Esophagus (tissue), 2 donors: ENCODE results near the gene ATF7IP. TPM values are rescaled to one million over a fixed set of nuclear protein-coding genes. Genes with fewer than 3 reads are reported as not detected.

Experiments used
- H3K27ac ChIP-seq, 2 donors: one replicate each; pipeline ENCODE4 v1.5.1; 2013; ENCODE audit warnings: low read depth in 2 of 2, mild to moderate bottlenecking in 2 of 2, inconsistent platforms in 1 of 2, low read length in 1 of 2, moderate library complexity in 1 of 2
- H3K27me3 ChIP-seq, 2 donors: one replicate each; pipeline ENCODE4 v1.6.1; 2013; ENCODE audit warnings: low read length in 2 of 2, control low read depth in 1 of 2, mild to moderate bottlenecking in 1 of 2; ENCODE audit not compliant: insufficient read depth in 2 of 2, control insufficient read depth in 1 of 2
- H3K36me3 ChIP-seq, 2 donors: one replicate each; pipeline ENCODE4 v1.6.1; 2013; ENCODE audit warnings: low read length in 1 of 2; ENCODE audit not compliant: control insufficient read depth in 2 of 2, insufficient read depth in 2 of 2
- H3K4me1 ChIP-seq, 2 donors: one replicate each; pipeline ENCODE4 v1.6.1; 2013; ENCODE audit warnings: low read length in 1 of 2; ENCODE audit not compliant: control insufficient read depth in 2 of 2, insufficient read depth in 2 of 2
- H3K4me3 ChIP-seq, 2 donors: one replicate each; pipeline ENCODE4 v1.5.1; 2013; ENCODE audit warnings: low read length in 2 of 2, mild to moderate bottlenecking in 2 of 2, low read depth in 1 of 2, moderate library complexity in 1 of 2
- H3K9me3 ChIP-seq, 2 donors: one replicate each; pipeline ENCODE4 v1.6.1; 2013; ENCODE audit warnings: mild to moderate bottlenecking in 2 of 2, low read depth in 1 of 2, low read length in 1 of 2, moderate library complexity in 1 of 2; ENCODE audit not compliant: control insufficient read depth in 2 of 2, insufficient read depth in 1 of 2
- WGBS, 2 donors: extraction: QIAGEN DNeasy Blood & Tissue Kit; methylation state at CpG; one replicate each; pipeline ENCODE4 v1.1.7; 2013; 5-methylcytosine and 5-hydroxymethylcytosine counted together
- polyA plus RNA-seq, 2 donors: library from polyadenylated mRNA; stranded (reverse); fragments of 200-250 nt; gene quantifications; one replicate each; pipeline ENCODE4 v1.2.3, GENCODE V29; 2013
- donor health status: healthy with polysubstance abuse.
- donor health status: Bipolar disorder and iron deficiency.

Gene ATF7IP
- polyA plus RNA-seq, 2 donors = 8.0 to 10.1 TPM

GRCh38 chr12:14424545-14424944 is 59.1 kb downstream of the ATF7IP start:
- no peak overlapping the region for H3K27ac ChIP-seq
- H3K27me3 ChIP-seq = no peaks in the 10 kb centered on the region
- H3K36me3 ChIP-seq = peaks cover 3 to 7% of the 10 kb centered on the region in 2 donors
- H3K4me3 ChIP-seq = no peak overlapping the region
- 98% methylated on average over 3 of the region's 3 CpGs for WGBS, 2 donors
- no peaks in the 10 kb centered on the region for H3K4me1 ChIP-seq
- peaks cover 0 to 2% of the 10 kb centered on the region in 2 donors for H3K9me3 ChIP-seq

GRCh38 chr12:14426792-14427191 is 61.3 kb downstream of the ATF7IP start:
- H3K27me3 ChIP-seq = no peaks in the 10 kb centered on the region
- no peak overlapping the region for H3K27ac ChIP-seq
- peaks cover 3 to 5% of the 10 kb centered on the region in 2 donors for H3K36me3 ChIP-seq
- no peaks in the 10 kb centered on the region for H3K9me3 ChIP-seq
- H3K4me3 ChIP-seq = no peak overlapping the region
- H3K4me1 ChIP-seq = no peaks in the 10 kb centered on the region

GRCh38 chr12:14427929-14428328 is 62.4 kb downstream of the ATF7IP start:
- no peaks in the 10 kb centered on the region for H3K4me1 ChIP-seq
- H3K27me3 ChIP-seq = no peaks in the 10 kb centered on the region
- no peak overlapping the region for H3K27ac ChIP-seq
- no peaks in the 10 kb centered on the region for H3K9me3 ChIP-seq
- H3K36me3 ChIP-seq = peaks cover 3 to 5% of the 10 kb centered on the region in 2 donors
- H3K4me3 ChIP-seq = no peak overlapping the region
- 96 to 97% methylated on average over 1 of the region's 1 CpG for WGBS, 2 donors

- 96 to 100% methylated on average over 2 of the region's 2 CpGs for WGBS, 2 donors
- H3K36me3 ChIP-seq = peaks cover 0 to 4% of the 10 kb centered on the region in 2 donors
- H3K4me1 ChIP-seq = no peaks in the 10 kb centered on the region
- no peak overlapping the region for H3K4me3 ChIP-seq
- H3K27ac ChIP-seq = no peak overlapping the region
- no peaks in the 10 kb centered on the region for H3K27me3 ChIP-seq
- H3K9me3 ChIP-seq = no peaks in the 10 kb centered on the region
These were observed 65.0 kb downstream of the ATF7IP start for GRCh38 chr12:14430394-14430986.

GRCh38 chr12:14431975-14432374 is 66.5 kb downstream of the ATF7IP start:
- H3K9me3 ChIP-seq = no peaks in the 10 kb centered on the region
- no peak overlapping the region for H3K4me3 ChIP-seq
- H3K4me1 ChIP-seq = no peaks in the 10 kb centered on the region
- no peak overlapping the region for H3K27ac ChIP-seq
- H3K36me3 ChIP-seq = peaks cover 0 to 4% of the 10 kb centered on the region in 2 donors
- H3K27me3 ChIP-seq = no peaks in the 10 kb centered on the region
- 83 to 84% methylated on average over 2 of the region's 2 CpGs for WGBS, 2 donors

GRCh38 chr12:14435627-14436026 is 70.1 kb downstream of the ATF7IP start:
- Histone ChIP-seq H3K4me3 (no peak overlapping the region), H3K9me3 (no peaks in the 10 kb centered on the region), H3K4me1 (no peaks in the 10 kb centered on the region), H3K27me3 (no peaks in the 10 kb centered on the region), H3K36me3 (peaks cover 5 to 7% of the 10 kb centered on the region in 2 donors), H3K27ac (no peak overlapping the region)
- 90 to 91% methylated on average over 1 of the region's 1 CpG for WGBS, 2 donors

- 83 to 86% methylated on average over 5 of the region's 5 CpGs for WGBS, 2 donors
- Histone ChIP-seq H3K27ac (no peak overlapping the region), H3K36me3 (peaks cover 4 to 5% of the 10 kb centered on the region in 2 donors), H3K4me3 (no peak overlapping the region), H3K4me1 (no peaks in the 10 kb centered on the region), H3K27me3 (no peaks in the 10 kb centered on the region), H3K9me3 (no peaks in the 10 kb centered on the region)
These were observed 76.9 kb downstream of the ATF7IP start for GRCh38 chr12:14442221-14442881.

- Histone ChIP-seq H3K27ac (no peak overlapping the region), H3K4me3 (no peak overlapping the region), H3K27me3 (no peaks in the 10 kb centered on the region), H3K36me3 (peaks cover 2 to 5% of the 10 kb centered on the region in 2 donors), H3K4me1 (no peaks in the 10 kb centered on the region), H3K9me3 (no peaks in the 10 kb centered on the region)
These were observed 78.0 kb downstream of the ATF7IP start for GRCh38 chr12:14443531-14443930.

- H3K27ac ChIP-seq = no peak overlapping the region
- no peaks in the 10 kb centered on the region for H3K27me3 ChIP-seq
- no peaks in the 10 kb centered on the region for H3K9me3 ChIP-seq
- no peaks in the 10 kb centered on the region for H3K4me1 ChIP-seq
- H3K36me3 ChIP-seq = peaks cover 3 to 6% of the 10 kb centered on the region in 2 donors
- no peak overlapping the region for H3K4me3 ChIP-seq
These were observed 85.0 kb downstream of the ATF7IP start for GRCh38 chr12:14450479-14450878.

GRCh38 chr12:14452336-14452735 is 86.9 kb downstream of the ATF7IP start:
- peaks cover 4 to 7% of the 10 kb centered on the region in 2 donors for H3K36me3 ChIP-seq
- no peaks in the 10 kb centered on the region for H3K4me1 ChIP-seq
- H3K4me3 ChIP-seq = no peak overlapping the region
- no peak overlapping the region for H3K27ac ChIP-seq
- WGBS, 2 donors = 74 to 85% methylated on average over 4 of the region's 4 CpGs
- H3K27me3 ChIP-seq = no peaks in the 10 kb centered on the region
- H3K9me3 ChIP-seq = no peaks in the 10 kb centered on the region
